GM23248 (cell line): ENCODE data around the gene MS4A4A.

ENCODE experiments used
- EZH2 ChIP-seq: fragments of 200-600 bp; sonication (generic); IDR thresholded peaks from 2 replicates; pipeline ENCODE4 v1.6.1; 2018; ENCODE audit warnings: antibody characterized with exemption, mild to moderate bottlenecking; ENCODE audit not compliant: insufficient read depth, poor library complexity, severe bottlenecking
- EZH2phosphoT487 ChIP-seq: fragments of 200-600 bp; sonication (generic); IDR thresholded peaks from 2 replicates; pipeline ENCODE4 v1.6.1; 2018; ENCODE audit warnings: antibody characterized with exemption, moderate library complexity, mild to moderate bottlenecking, low read depth; ENCODE audit not compliant: insufficient read depth

- TF ChIP-seq EZH2 (no peak), EZH2phosphoT487 (no peak)
These were observed 28.8 kb upstream of the MS4A4A start for GRCh38 chr11:60251485-60252212.
